Esophagus muscularis mucosa (tissue), 4 donors: Measurements from ENCODE around the gene HINFP.

Experiments used
- CTCF ChIP-seq, 3 experiments: fragments of 200-600 bp in 2 of 3; fragments of 450-650 bp in 1 of 3; sonication (generic) in 2 of 3; IDR thresholded peaks; one replicate each; pipeline ENCODE4 v1.5.1; 2017 to 2019; ENCODE audit warnings: antibody characterized with exemption in 3 of 3, mild to moderate bottlenecking in 2 of 3, moderate library complexity in 1 of 3
- EP300 ChIP-seq: sonication (generic); formaldehyde crosslinking; IDR thresholded peaks from one replicate; pipeline ENCODE4 v1.6.1; 2017; ENCODE audit warnings: antibody characterized with exemption
- POLR2A ChIP-seq: fragments of 450-650 bp; IDR thresholded peaks from one replicate; pipeline ENCODE4 v1.6.1; 2017; ENCODE audit warnings: antibody characterized with exemption, moderate library complexity, mild to moderate bottlenecking, low read depth

- no peak for TF ChIP-seq CTCF (IDR thresholded peaks at IDR 0.05)
- no peak for TF ChIP-seq EP300
- no peak for TF ChIP-seq POLR2A
These were observed 12.5 kb upstream of the HINFP start for GRCh38 chr11:119108857-119109221.
